DND-41 (cell line): ENCODE data around the gene SHB.

Experiments used
- ATAC-seq: fragments of 200-7000 bp; cut with Tn5 transposase; 3 replicates; pipeline ENCODE4 v1.9.1; 2021; ENCODE audit warnings: low read depth; ENCODE audit not compliant: insufficient read depth
- DNase-seq: peaks from one replicate; pipeline ENCODE4 v3.0.0-alpha.2; 2020
- H2AFZ ChIP-seq: 2 replicates; pipeline ENCODE4 v1.6.0; 2012; ENCODE audit warnings: low read depth, low read length
- H3K27ac ChIP-seq: 2 replicates; pipeline ENCODE4 v1.5.1; 2012; ENCODE audit warnings: low read length, inconsistent platforms
- H3K27me3 ChIP-seq: fragments of 200-600 bp; sonication (generic); 2 replicates; pipeline ENCODE4 v1.6.0; 2012; ENCODE audit warnings: low read length, mild to moderate bottlenecking, inconsistent platforms; ENCODE audit not compliant: insufficient read depth, poor library complexity
- H3K36me3 ChIP-seq: 2 replicates; pipeline ENCODE4 v1.5.1; 2012; ENCODE audit warnings: low read length, inconsistent platforms; ENCODE audit not compliant: insufficient read depth
- H3K4me1 ChIP-seq: 2 replicates; pipeline ENCODE4 v1.5.1; 2012; ENCODE audit warnings: mild to moderate bottlenecking, low read length; ENCODE audit not compliant: insufficient read depth
- H3K4me2 ChIP-seq: 2 replicates; pipeline ENCODE4 v1.6.0; 2012; ENCODE audit warnings: mild to moderate bottlenecking, moderate library complexity, low read length, inconsistent platforms; ENCODE audit not compliant: insufficient read depth
- H3K4me3 ChIP-seq, 2 experiments: fragments of 200-600 bp in 1 of 2; shearing (Covaris generic) in 1 of 2; 2 replicates each; pipeline ENCODE4 v1.5.1; 2012 to 2016; ENCODE audit warnings: inconsistent platforms in 2 of 2, low read length in 2 of 2, mild to moderate bottlenecking in 2 of 2, low read depth in 1 of 2, moderate library complexity in 1 of 2
- H3K79me2 ChIP-seq: 2 replicates; pipeline ENCODE4 v1.6.0; 2012; ENCODE audit warnings: low read length, inconsistent platforms; ENCODE audit not compliant: insufficient read depth
- H3K9ac ChIP-seq: 2 replicates; pipeline ENCODE4 v1.6.0; 2012; ENCODE audit warnings: low read depth, mild to moderate bottlenecking, inconsistent platforms, low read length, moderate library complexity
- H3K9me3 ChIP-seq: 2 replicates; pipeline ENCODE4 v1.5.1; 2012; ENCODE audit warnings: low read length, moderate library complexity, mild to moderate bottlenecking, inconsistent platforms; ENCODE audit not compliant: insufficient read depth, severe bottlenecking
- H4K20me1 ChIP-seq: 2 replicates; pipeline ENCODE4 v1.6.0; 2012; ENCODE audit warnings: low read length; ENCODE audit not compliant: insufficient read depth
- EZH2 ChIP-seq: IDR thresholded peaks from 3 replicates; pipeline ENCODE4 v1.6.1; 2012; ENCODE audit warnings: borderline replicate concordance, low read depth, mild to moderate bottlenecking, moderate library complexity, low read length, inconsistent platforms; ENCODE audit not compliant: severe bottlenecking
- TF ChIP-seq, protein P1 (sequence below): IDR thresholded peaks from 2 replicates; pipeline ENCODE4 v1.5.1; 2012; ENCODE audit warnings: borderline replicate concordance, low read length, moderate library complexity, mild to moderate bottlenecking; ENCODE audit not compliant: poor library complexity, severe bottlenecking; ENCODE audit errors: extremely low read depth

The SHB gene

DNA sequence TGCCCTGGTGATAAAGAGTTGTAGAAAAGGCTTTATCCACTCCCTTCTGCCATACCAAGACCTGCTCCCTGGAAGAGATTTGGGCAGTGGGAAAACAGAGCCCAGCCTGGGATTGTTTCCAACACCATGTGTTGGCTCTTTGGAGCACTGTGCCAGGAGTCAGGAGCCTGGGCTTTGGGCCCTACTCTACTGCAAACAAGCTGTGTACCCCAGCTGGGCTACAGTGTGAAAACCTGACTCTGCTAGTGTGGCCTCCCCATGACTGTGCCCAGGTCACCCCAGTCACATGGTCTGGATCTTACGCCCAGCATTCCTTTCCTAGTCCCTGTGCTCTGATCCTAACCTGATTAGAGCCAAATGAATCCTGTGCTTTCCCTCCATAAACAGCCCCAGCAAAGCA lies 39.3 kb upstream of the SHB start:
- ATAC-seq, result no peak
- DNase-seq, result no peak
- H3K4me2 ChIP-seq, result no peak overlapping the region
- no peaks in the 10 kb centered on the region for H3K9me3 ChIP-seq
- no peak overlapping the region for H3K27ac ChIP-seq
- H3K4me3 ChIP-seq, result no peak overlapping the region
- no peaks in the 10 kb centered on the region for H3K36me3 ChIP-seq
- no peaks in the 10 kb centered on the region for H3K79me2 ChIP-seq
- H3K9ac ChIP-seq, result no peak overlapping the region
- H3K4me1 ChIP-seq, result no peaks in the 10 kb centered on the region
- H3K27me3 ChIP-seq, result no peaks in the 10 kb centered on the region
- no peak overlapping the region for H2AFZ ChIP-seq
- TF ChIP-seq, protein P1, sequence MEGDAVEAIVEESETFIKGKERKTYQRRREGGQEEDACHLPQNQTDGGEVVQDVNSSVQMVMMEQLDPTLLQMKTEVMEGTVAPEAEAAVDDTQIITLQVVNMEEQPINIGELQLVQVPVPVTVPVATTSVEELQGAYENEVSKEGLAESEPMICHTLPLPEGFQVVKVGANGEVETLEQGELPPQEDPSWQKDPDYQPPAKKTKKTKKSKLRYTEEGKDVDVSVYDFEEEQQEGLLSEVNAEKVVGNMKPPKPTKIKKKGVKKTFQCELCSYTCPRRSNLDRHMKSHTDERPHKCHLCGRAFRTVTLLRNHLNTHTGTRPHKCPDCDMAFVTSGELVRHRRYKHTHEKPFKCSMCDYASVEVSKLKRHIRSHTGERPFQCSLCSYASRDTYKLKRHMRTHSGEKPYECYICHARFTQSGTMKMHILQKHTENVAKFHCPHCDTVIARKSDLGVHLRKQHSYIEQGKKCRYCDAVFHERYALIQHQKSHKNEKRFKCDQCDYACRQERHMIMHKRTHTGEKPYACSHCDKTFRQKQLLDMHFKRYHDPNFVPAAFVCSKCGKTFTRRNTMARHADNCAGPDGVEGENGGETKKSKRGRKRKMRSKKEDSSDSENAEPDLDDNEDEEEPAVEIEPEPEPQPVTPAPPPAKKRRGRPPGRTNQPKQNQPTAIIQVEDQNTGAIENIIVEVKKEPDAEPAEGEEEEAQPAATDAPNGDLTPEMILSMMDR, result no peak
- no peak for TF ChIP-seq EZH2
- no peaks in the 10 kb centered on the region for H4K20me1 ChIP-seq

DNA sequence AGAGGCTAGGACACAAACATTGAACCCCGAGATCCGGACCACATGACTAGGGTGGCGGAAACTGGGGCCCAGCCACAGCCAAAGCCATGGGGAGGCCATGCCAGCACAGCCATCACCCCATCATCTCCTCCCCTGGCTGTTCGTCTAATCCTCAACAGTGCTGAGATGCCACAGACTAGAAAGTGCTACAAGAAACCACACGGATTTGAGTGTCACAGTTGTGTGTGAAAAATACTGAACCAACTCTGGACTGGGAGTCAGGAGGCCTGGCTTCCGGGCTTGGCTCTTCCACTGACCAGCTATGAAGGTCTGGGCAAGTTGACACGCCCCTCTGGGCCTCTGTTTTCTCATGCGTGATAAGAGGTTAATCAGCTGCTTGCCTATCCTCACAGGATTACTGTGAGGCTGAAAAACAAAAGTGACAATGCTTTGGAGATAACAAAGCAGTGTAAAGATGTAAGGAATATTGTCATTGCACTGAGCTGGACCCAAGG lies 38.8 kb upstream of the SHB start:
- H3K4me3 ChIP-seq, result no peak overlapping the region
- no peak for TF ChIP-seq EZH2
- TF ChIP-seq, protein P1, result no peak
- no peaks in the 10 kb centered on the region for H3K27me3 ChIP-seq
- no peak overlapping the region for H3K9ac ChIP-seq
- no peak for DNase-seq
- no peaks in the 10 kb centered on the region for H4K20me1 ChIP-seq
- no peak overlapping the region for H3K4me2 ChIP-seq
- no peaks in the 10 kb centered on the region for H3K4me1 ChIP-seq
- no peaks in the 10 kb centered on the region for H3K9me3 ChIP-seq
- no peak overlapping the region for H3K27ac ChIP-seq
- no peak for ATAC-seq
- H3K36me3 ChIP-seq, result no peaks in the 10 kb centered on the region
- no peaks in the 10 kb centered on the region for H3K79me2 ChIP-seq
- H2AFZ ChIP-seq, result no peak overlapping the region

DNA sequence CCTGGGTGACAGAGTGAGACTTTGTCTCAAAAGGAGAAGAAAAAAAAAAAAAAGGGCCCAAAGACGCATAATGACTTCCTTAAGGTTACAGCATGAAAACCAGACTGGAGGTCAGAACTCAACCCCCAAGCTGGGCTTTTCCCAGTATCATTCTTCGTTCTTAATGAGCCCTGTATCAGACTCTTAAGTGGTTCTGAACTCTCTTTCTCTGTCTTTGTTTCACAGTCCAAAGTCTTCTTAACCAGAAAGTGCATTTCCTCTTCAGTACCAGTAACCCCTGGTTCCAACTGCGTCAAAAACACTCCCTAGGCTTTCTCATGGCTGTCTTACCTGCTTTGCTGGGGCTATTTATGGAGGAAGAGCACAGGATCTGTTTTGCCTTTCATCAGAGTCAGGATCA lies 38.4 kb upstream of the SHB start:
- Histone ChIP-seq H3K36me3 (no peaks in the 10 kb centered on the region), H2AFZ (no peak overlapping the region), H3K27ac (no peak overlapping the region), H4K20me1 (no peaks in the 10 kb centered on the region), H3K4me1 (no peaks in the 10 kb centered on the region), H3K79me2 (no peaks in the 10 kb centered on the region), H3K4me3 (no peak overlapping the region), H3K27me3 (no peaks in the 10 kb centered on the region), H3K9me3 (no peaks in the 10 kb centered on the region), H3K9ac (no peak overlapping the region), H3K4me2 (no peak overlapping the region)
- no peak for TF ChIP-seq EZH2
- TF ChIP-seq, protein P1, result no peak
- ATAC-seq, result no peak
- no peak for DNase-seq

DNA sequence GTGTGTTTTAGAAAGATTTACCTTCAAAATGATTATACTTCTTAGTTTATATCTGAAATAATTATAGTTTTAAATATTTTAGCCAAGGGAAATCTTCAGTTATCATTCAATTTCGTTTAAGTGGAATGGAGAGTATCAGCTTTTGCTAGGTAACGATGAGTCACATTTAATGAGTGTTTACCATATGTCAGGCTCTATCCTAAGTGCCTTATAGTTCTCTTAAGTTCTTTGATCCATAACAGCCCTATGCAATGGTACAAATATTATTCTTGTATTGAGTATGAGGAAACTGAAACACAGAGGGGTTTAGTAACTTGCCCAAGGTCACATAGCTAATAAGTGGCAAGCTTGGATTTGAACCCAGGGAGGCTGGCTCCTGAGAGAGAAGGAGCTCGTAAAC lies 37.5 kb upstream of the SHB start:
- Histone ChIP-seq H4K20me1 (no peaks in the 10 kb centered on the region), H3K27me3 (no peaks in the 10 kb centered on the region), H3K4me1 (no peaks in the 10 kb centered on the region), H3K4me2 (no peak overlapping the region), H3K27ac (no peak overlapping the region), H3K9ac (no peak overlapping the region), H2AFZ (no peak overlapping the region), H3K9me3 (no peaks in the 10 kb centered on the region), H3K4me3 (no peak overlapping the region), H3K79me2 (no peaks in the 10 kb centered on the region), H3K36me3 (no peaks in the 10 kb centered on the region)
- no peak for DNase-seq
- no peak for ATAC-seq
- TF ChIP-seq, protein P1, result no peak
- TF ChIP-seq EZH2, result no peak
